Body of pancreas (tissue), 4 donors: ENCODE measurements around the gene CEP83.
"Not testable (repeated sequence)": the region's sequence is repeated elsewhere in the genome, so short reads cannot be mapped to it uniquely, and the experiment has no call there.

Experiments used
- POLR2A ChIP-seq, 3 donors: fragments of 450-650 bp; IDR thresholded peaks; one replicate each; pipeline ENCODE4 v1.6.1; 2016; ENCODE audit warnings: antibody characterized with exemption in 3 of 3, mild to moderate bottlenecking in 2 of 3
- TF ChIP-seq, protein P1 (sequence below), 7 experiments: fragments of 450-650 bp in 4 of 7; fragments of 200-600 bp in 3 of 7; sonication (generic) in 3 of 7; IDR thresholded peaks; one replicate each; pipeline ENCODE4 v1.5.1; 2016 to 2019; ENCODE audit warnings: antibody characterized with exemption in 7 of 7

DNA sequence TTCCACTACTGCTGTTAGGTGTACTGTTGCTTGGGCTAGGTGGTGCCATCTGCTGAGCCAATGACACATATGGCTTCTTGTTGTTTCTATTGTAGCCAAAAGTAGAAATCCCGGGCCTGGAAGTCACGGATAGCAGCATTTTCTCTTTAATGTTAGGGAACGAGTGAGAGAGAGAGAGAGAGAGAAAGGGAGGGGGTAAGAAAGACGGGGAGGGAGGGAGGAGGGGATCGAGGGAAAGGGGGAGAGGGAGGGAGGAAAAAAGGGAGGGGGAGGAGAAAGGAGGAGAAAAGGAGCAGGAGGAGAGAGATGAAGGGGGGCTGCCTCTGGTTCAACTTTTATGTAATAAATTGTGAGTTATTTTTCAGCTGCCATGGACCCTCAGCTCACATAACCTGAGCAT, 34.8 kb downstream of the CEP83 start:
- TF ChIP-seq, protein P1, sequence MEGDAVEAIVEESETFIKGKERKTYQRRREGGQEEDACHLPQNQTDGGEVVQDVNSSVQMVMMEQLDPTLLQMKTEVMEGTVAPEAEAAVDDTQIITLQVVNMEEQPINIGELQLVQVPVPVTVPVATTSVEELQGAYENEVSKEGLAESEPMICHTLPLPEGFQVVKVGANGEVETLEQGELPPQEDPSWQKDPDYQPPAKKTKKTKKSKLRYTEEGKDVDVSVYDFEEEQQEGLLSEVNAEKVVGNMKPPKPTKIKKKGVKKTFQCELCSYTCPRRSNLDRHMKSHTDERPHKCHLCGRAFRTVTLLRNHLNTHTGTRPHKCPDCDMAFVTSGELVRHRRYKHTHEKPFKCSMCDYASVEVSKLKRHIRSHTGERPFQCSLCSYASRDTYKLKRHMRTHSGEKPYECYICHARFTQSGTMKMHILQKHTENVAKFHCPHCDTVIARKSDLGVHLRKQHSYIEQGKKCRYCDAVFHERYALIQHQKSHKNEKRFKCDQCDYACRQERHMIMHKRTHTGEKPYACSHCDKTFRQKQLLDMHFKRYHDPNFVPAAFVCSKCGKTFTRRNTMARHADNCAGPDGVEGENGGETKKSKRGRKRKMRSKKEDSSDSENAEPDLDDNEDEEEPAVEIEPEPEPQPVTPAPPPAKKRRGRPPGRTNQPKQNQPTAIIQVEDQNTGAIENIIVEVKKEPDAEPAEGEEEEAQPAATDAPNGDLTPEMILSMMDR (IDR thresholded peaks at IDR 0.05), result not testable (repeated sequence)
- TF ChIP-seq POLR2A (IDR thresholded peaks at IDR 0.05), result not testable (repeated sequence)
